LNCAP (cell line): Measurements from ENCODE around the gene CLPSL1.

Source experiments
- CTCF ChIP-seq: fragments of 450-650 bp; IDR thresholded peaks from 2 replicates; pipeline ENCODE4 v1.5.1; 2017; ENCODE audit warnings: mild to moderate bottlenecking

Gene CLPSL1

GRCh38 chr6:35781290-35781689 lies 471 bp downstream of the CLPSL1 start:
- no peak for TF ChIP-seq CTCF

GRCh38 chr6:35782424-35782823 lies 1.6 kb downstream of the CLPSL1 start:
- no peak for TF ChIP-seq CTCF

DNA sequence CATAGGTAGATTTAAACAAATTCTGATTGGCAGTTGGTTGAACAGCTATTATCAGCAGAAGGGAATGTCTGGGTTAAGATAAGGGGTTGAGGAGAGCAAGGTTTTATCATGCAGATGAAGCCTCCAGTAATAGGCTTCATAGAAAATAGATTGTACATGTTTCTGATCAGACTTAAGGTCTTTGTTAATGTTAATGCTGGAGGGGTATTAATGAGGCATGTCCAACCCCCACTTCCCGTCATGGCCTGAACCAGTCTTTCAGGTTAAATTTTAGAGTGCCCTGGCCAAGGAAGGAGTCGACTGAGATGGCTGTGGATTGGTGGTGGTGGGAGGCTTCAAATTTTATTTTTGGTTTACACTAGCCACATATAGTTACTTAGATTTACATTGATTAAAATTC lies 3.4 kb downstream of the CLPSL1 start:
- no peak for TF ChIP-seq CTCF

DNA sequence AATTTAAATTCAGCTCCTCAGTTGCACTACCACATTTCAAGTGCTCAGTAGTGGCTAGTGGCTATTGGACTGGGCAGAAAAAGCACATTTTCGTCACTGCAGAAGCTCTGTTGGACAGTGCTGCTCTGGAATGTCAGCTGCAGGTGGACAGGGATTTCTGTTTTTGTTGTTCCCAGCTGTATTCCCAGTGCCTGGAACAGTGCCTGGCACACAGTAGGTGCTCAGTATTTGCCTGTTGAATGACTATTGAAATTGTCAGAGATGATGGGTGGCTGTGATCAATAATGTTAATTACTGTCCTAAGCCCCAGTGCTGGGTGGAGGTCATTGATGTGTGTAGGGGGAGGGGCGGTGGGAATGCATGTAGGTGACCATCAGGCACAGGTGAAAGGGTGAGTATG lies 5.5 kb downstream of the CLPSL1 start:
- no peak for TF ChIP-seq CTCF

- TF ChIP-seq CTCF: no peak
Observed at GRCh38 chr6:35786810-35787209, 6.0 kb downstream of the CLPSL1 start.

DNA sequence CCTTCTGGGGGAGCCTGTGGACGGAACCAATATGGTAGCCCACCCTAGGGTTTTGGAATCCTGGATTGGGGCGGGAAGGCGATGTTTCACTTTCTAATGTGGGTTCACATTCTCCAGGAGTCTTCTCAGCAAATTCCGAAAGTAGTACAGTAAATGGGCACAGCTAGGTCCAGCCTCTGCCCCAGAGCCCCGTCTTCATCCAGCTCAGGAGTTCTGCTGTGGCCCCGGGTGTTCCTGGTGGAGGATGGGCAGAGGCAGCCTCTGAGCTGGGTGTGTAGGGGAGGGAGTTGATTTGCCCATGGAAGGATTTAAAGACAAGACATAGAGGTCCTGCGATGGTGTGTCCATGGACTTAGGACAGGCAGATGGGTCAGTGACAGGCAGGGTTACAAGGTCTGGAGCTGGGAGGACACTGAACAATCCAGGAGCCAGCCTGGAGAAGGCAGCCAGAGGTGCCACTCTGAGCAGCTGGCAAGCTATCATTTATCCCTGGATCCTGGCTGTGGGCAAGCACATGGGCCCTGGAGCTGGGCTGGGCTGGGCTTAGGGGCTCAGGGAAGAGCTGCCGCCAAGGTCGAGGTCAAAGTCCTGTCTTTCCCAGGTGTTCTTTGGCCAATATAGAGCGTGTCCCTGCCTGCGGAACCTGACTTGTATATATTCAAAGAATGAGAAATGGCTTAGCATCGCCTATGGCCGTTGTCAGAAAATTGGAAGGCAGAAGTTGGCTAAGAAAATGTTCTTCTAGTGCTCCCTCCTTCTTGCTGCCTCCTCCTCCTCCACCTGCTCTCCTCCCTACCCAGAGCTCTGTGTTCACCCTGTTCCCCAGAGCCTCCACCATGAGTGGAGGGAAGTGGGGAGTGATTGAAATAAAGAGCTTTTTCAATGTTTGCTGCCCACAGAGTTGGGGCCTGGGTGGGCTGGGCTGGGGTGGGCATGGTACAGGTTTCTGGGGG lies 6.7 kb downstream of the CLPSL1 start:
- no peak for TF ChIP-seq CTCF

- no peak for TF ChIP-seq CTCF
Observed at GRCh38 chr6:35788423-35788982, 7.7 kb downstream of the CLPSL1 start.
